ENCODE data around the gene GIMAP2. TPM values are rescaled to one million over a fixed set of nuclear protein-coding genes. Genes with fewer than 3 reads are reported as not detected.

The GIMAP2 gene
- total RNA-seq, 1 experiment from 2014 or later: 3.0 TPM

DNA sequence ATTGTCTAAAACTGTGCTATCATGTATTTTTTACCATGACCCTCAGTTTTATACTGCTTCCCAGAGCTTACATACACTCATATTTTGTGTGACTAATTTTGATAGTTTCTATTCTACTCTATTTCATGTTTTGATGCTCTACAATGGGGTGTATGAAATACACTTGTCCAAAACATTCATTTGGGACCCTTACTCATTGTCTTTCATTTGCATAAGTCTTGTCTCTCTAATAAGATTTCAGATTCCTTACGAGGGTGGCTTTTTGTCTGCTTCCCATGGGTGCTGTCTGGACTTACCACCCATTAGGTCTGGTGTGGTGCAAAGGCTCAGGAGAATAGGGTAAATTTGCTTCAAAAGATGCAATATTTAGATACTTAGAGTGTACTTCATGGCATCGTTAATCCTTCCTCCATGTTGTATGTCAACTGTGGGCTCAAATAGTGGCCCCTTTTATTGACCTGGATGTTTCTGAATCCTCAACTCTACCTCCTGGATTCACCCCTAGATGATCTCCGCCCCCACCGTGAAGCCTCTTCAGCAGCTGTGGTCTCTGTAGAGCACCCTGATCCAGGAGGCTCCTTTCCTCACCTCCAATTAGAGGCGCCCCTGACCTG lies 48.1 kb downstream of the GIMAP2 start:
- DNase-seq (ENCODE audit: low spot score): no peak

DNA sequence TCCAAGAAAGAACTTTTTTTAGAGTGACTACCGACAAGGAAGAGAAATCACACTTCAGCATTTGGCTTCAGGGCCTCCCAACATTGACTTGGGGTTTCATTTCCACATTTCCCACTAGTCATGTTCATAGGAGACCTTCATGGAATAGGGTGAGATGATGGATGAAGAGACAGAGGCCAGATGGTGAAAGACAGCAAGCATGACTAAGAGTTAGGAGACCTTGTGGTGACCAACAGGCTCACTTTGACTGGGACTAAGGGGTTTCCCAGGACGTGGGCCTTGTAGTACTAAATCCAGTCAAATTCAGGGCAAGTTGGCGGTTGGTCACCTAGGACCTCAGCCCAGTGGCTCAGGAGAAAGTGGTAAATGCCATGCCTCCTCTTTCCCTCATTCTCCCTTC lies 48.7 kb downstream of the GIMAP2 start:
- no peak for DNase-seq (ENCODE audit: low spot score)

DNA sequence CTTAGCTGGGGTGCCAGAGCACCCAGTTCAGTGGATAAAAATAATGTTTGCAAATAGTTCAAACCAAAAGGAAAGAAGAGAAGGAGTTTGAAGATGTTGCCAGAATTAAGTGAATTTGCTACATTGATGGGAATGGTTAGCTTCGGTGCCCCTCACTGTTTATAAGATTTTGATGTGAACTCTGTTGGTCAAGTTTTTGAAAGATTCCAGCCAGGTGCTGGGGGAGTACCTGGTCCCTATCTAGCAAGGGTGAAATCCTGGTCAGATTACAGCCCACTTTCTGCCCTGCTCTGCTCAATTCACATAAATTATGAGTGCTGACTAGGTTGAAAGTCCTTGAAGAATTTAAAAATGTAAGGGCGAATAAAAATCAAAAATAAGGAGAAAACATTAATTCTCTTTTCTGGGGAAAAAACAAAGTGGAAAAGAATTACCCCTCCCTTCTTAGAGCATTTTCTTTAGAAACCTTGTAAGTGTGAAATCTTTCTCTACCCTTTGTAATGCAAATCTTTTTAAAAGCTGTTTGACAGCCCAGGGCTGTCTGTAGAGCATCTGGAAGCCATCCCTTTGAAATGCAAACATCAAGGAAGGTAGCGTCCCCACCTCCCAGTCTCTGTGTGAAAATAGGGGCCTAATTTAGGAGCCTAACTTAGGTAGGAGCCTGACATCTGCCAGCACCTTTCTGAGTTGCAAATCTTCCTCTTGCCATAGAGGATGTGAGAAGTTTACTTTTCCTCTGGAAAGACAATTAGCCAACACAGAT lies 50.3 kb downstream of the GIMAP2 start:
- no peak for DNase-seq (ENCODE audit: low spot score)

DNA sequence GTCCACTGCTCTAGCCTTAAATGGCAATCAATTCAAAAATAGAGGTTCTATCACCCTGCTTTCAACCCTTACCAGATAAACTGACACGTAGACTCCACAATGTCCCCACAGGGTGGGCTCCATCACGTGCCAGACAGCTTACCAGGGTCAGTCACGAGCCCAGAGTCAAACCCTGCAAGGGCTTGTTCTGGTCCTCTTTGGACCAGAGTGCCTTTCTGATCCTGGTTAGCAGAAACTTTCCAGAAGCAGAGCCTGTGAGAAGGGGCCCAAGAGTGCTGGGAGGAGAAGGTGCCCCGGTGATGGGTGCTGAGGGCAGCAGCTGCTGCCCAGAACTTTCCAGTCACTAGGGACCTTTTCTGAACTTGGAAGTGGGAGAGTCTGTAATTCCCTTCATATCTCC lies 51.4 kb downstream of the GIMAP2 start:
- no peak for DNase-seq (ENCODE audit: low spot score)

DNA sequence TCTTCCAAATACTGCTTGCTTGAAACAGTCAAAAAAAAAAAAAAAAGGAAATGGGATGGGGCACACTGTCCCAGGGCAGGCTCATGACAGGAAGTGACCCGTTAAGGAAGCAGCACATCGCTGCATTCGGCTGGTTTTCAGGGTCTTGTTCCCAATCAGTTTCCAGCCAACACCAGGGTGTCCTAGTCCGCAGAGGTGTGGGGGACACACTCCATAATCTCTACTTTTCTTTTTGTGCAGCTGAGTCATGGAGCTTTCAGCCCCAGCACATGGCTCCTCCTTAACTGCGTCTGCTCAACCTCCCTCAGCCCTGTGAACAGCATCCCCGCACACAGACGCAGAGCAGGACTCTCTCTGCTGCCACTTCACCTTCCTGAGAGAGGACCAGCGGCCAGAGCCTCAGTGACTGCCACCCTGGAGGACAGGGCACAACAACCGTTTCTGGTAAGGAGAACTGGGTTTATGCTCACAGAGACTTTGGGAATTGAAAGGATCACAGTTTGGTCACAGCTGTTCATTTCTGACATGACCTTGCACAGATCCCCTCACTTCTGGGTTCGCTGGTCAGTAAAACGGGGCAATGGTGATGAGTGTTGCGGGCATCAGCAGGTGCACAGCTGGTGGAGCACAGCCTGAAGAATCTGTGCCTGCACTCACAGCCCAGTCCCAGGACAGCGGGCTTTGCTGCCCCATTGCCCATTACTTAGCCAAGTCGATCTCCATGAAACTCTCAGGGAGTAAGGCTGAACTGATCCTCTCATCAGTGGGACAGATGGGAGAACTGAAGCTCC lies 52.0 kb downstream of the GIMAP2 start, which contains the start of gene GIMAP5:
Gene GIMAP5, plus strand, starts transcription at position 154 of the 791 bp plus-strand sequence. CDS start 3,467 bp downstream, outside the sequence.
- DNase-seq (ENCODE audit: low spot score): no peak

DNA sequence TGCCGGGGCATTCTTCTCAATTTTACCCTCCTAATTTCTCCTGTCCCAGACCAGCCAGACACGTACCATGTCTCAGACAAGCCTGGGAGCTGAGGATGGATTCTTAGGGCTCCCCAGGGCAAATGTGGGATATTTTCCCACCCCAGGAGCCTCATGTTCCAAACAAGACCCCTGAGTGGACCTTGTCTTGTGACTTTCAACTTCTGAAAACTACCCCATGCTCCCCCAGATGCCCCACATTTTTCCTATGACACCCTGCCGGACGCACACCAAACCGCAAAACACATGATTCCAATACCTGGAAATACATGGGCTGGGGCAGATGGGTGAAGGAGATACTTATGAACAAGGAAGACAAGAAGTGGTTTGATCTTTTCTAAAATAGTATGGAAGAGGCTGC lies 52.6 kb downstream of the GIMAP2 start:
- DNase-seq (ENCODE audit: low spot score): no peak

DNA sequence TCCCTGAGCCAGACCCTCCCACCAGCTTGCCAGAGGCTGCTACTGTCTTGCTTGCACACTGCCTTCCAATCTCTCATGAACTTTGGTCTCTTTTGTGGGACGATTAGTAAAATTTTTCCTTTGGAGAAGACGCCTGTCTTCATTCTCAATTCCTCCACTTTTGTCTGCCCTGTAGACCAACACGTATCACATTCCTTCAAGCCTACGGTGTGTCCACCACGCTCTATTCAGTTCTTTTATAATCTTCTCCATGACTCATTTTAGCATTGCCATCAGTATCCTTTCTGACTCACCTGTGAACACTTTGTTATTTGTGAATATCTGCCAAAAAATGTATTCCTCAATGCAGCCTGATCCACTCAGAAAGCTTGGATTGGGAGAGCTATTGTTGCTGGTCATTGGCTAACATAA lies 53.1 kb downstream of the GIMAP2 start:
- DNase-seq (ENCODE audit: low spot score): peak; percentile 21

DNA sequence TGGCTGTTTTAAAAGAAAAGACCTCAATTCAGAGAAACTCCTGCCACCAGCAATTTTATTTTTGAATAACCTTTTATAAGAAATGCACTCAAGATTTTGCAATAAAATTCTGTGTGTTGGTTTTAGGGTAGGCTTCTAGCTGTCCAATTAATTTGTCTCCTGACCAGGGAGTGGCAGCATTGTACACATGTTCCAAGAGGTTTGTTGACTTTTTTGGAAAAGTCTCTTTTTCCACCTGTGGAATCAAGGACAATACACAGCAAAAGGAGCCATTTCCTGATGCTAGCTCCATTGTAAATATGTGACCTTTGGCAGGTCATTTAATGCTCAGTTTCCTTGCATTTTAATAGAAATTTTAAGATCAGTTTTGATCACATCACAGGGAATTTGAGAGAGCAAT lies 53.5 kb downstream of the GIMAP2 start:
- DNase-seq (ENCODE audit: low spot score): no peak

DNA sequence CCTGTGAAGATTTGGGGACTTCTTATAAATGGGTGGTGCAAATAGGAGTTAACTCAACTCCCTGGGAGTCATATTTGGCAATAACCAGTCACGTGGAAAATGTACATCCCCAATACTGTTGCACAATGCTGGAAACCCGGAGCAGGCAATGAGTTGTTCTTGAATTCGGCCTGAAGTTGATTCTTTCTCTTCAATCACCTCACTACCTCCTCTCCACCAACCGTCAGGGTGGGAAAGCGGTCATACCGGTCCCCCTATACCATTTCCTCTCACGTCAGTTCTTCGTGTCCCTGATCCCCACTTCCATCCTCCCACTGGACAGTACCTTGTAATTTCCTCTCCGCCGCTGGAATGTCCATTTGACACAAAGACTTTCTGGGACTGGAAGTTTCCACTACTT lies 54.5 kb downstream of the GIMAP2 start:
- no peak for DNase-seq (ENCODE audit: low spot score)

DNA sequence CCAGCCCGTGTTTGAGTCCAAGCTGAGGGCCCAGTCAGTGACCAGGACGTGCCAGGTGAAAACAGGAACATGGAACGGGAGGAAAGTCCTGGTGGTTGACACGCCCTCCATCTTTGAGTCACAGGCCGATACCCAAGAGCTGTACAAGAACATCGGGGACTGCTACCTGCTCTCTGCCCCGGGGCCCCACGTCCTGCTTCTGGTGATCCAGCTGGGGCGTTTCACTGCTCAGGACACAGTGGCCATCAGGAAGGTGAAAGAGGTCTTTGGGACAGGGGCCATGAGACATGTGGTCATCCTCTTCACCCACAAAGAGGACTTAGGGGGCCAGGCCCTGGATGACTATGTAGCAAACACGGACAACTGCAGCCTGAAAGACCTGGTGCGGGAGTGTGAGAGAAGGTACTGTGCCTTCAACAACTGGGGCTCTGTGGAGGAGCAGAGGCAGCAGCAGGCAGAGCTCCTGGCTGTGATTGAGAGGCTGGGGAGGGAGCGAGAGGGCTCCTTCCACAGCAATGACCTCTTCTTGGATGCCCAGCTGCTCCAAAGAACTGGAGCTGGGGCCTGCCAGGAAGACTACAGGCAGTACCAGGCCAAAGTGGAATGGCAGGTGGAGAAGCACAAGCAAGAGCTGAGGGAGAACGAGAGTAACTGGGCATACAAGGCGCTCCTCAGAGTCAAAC lies 56.9 kb downstream of the GIMAP2 start:
- DNase-seq (ENCODE audit: low spot score): no peak

Other genes with a start within 250 kb of the GIMAP2 start
- gene GIMAP8, start 235.1 kb upstream of the GIMAP2 start, total RNA-seq (2014; rRNA removed; shearing (Covaris generic)): not detected in 2 replicates
- not detected in 2 replicates for gene GIMAP7, start 170.8 kb upstream of the GIMAP2 start, total RNA-seq (2014; rRNA removed; shearing (Covaris generic))
- not detected in 2 replicates for gene GIMAP4, start 118.3 kb upstream of the GIMAP2 start, total RNA-seq (2014; rRNA removed; shearing (Covaris generic))
- not detected in 2 replicates for gene GIMAP6, start 53.3 kb upstream of the GIMAP2 start, total RNA-seq (2014; rRNA removed; shearing (Covaris generic))
- not detected in 2 replicates for gene GIMAP1, start 30.9 kb downstream of the GIMAP2 start, total RNA-seq (2014; rRNA removed; shearing (Covaris generic))
- not detected in 2 replicates for gene GIMAP5, start 51.7 kb downstream of the GIMAP2 start, total RNA-seq (2014; rRNA removed; shearing (Covaris generic))
- not detected in 2 replicates for gene TMEM176B, start 114.7 kb downstream of the GIMAP2 start, total RNA-seq (2014; rRNA removed; shearing (Covaris generic))
- gene TMEM176A, start 115.1 kb downstream of the GIMAP2 start, total RNA-seq (2014; rRNA removed; shearing (Covaris generic)): not detected in 2 replicates
- not detected in 2 replicates for gene AOC1, start 166.8 kb downstream of the GIMAP2 start, total RNA-seq (2014; rRNA removed; shearing (Covaris generic))